Measurements from ENCODE around the gene RUNX2.

The RUNX2 gene

DNA sequence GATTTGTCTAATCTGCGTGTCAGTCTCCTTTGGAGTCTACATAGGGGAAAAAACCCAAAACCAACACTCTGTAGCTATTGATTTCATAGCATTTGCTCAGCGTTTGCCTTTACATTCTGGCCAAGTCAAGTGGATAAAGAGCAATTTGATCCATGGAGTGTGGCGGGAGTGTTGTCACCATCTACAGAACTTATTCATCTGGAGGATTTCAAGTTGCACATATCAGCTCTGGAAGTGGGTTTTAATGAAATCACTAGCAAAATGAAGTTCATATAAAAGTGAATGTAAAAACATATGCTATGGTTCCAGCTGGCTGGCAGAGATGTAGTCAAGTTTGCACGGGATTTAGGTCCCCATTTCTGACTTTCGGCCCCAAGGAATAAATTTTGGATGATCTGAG lies 269.3 kb downstream of the RUNX2 start:
- no peak for DNase-seq

DNA sequence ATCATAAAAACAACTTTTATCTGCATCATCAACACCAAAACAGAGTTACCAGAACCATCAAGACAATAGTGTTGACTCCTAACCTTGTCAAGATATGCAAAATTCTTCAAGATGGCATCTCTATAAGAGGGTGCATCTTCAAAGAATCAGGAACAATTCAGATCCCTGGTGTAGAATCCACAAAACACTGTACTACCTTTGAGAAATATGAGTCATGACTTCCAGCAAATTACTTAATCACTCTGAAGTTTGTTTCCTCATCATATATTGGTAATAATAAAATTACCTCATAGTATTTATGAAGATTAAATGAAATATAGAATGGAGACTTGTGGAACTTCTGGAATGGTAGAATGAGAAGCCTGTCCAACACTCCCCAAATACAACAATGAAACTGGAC lies 270.9 kb downstream of the RUNX2 start:
- no peak for DNase-seq

- no peak for DNase-seq
Measured at GRCh38 chr6:45605971-45606370, 277.8 kb downstream of the RUNX2 start.

- no peak for DNase-seq
Measured at GRCh38 chr6:45606831-45607400, 278.8 kb downstream of the RUNX2 start.

DNA sequence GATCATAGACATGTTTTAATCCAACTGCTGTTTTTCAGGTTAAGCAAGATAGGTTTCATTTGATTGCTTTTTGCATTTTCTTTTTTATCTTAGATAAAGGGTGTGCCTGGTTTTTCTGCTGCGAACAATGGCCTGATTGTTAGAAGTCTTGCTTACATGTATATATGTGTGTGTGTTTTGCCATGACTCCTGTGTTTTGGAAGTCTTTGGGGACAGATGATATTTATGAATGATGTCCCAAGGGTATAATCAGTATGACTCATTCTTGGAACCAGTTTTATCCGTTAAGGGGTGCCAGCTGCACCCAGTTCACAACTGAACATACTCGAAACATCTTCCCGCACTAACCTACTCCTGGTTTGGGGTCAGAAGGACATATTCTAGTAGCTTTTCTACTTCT lies 279.7 kb downstream of the RUNX2 start:
- no peak for DNase-seq

- no peak for DNase-seq
Measured at GRCh38 chr6:45608252-45608913, 280.3 kb downstream of the RUNX2 start.

- DNase-seq, result no peak
Measured at GRCh38 chr6:45609141-45609638, 281.1 kb downstream of the RUNX2 start.

DNA sequence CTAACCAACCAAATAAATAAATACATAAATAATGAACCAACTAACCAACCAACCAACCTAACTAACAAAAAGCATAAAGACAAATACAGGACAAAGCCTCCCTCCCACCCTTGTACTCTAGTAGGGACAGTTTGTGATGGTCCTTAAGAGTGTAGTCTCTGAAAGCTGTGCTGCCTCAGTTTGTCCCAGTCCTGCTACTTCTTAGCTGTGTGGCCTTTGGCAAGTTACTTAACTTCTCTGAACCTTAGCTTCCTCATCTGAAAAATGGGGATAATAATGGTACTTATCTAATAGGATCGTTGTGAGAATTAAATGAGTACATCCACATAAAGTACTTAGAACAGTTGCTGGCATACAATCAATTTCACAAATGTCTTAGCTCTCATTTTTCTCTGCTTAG lies 282.2 kb downstream of the RUNX2 start:
- no peak for DNase-seq

GRCh38 chr6:45610832-45611231 lies 282.7 kb downstream of the RUNX2 start:
- no peak for DNase-seq

DNA sequence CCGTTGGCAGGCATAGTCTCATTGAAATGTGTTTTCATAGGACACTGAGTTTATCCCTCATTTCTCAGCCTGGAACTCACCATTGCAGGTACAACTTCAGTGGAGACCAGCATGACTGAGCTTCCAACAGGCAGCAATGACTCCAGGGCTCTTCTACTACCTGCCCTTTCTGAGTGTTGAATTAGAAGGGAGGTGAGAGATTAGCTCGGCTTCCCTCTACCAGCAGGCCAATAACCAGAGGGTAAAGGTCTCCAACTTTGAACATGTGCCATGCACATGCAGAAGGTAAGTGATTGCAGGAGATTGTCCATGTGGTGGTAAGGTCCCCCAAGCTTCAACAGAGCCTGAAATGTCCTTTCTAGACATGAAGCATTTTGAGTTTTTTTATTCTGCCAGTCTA lies 283.4 kb downstream of the RUNX2 start:
- no peak for DNase-seq

- no peak for DNase-seq
Measured at GRCh38 chr6:45613656-45614055, 285.5 kb downstream of the RUNX2 start.

GRCh38 chr6:45614488-45615285 lies 286.6 kb downstream of the RUNX2 start:
- no peak for DNase-seq

- DNase-seq, result no peak
Measured at GRCh38 chr6:45616209-45616608, 288.1 kb downstream of the RUNX2 start.

GRCh38 chr6:45617441-45617840 lies 289.3 kb downstream of the RUNX2 start:
- DNase-seq, result no peak

DNA sequence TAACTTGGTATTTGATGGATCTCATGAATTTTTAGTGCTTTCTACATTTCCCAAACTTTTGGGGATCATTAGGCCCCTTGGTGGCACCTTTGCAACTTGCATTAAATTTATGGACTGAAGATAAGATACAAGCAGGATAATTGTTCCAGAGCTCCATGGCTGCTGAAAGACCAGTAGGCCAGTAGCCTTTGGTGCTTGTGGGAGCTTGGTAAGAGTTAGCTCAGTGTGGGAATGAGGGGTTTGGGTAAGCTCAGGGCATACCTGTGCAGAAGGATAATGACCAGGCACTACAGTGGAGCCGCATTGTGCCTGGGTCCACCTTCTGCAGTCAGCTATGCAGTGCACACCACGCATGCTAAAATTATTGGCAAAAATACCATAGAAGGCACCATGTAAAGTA lies 290.1 kb downstream of the RUNX2 start:
- DNase-seq, result no peak

DNA sequence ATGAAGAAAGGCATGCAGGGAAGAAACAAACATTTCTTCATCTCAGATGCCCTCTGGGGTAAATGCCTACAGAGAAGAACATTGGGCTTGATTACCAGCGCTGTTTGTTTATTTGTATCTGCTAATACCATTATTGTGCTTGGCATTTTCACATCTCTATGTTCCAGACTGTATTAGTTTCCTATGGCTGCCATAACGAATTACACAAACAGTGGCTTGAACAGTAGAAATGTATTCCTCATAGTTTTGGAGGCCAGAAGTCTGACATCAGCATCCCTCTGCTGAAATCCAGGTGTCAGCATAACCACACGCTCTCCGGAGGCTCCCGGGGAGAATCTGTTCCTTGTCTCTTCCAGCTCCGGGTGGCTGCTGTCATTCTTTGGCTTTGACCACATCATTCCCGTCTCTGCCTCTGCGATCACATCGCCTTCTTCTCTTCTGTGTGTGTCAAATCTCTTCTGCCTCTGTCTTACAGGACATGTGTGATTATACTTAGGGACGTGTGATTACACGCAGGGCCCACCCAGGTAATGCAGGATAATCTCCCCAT lies 291.2 kb downstream of the RUNX2 start:
- DNase-seq, result no peak

DNA sequence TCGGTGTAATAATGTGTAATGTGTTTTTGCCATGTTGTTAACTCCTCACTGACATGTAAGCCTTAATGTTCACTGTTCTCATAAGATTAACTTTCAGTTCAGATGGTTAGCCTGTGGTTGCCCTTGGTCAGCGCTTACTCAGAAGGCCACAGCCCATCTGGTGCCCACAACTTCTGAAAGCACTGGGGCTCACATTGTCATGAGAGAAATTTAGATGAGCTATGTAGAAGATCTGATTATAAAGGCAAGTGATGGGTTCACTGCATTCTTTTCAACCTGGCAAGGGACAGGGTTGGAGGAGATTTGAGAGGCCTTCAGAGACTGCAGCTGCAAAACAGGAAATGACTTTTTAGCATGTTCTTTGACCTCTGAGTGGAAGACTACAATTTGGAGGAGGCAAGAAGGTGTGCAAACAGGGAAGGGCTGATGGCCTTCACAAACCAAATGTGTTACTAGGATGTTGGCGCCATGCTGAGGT lies 291.9 kb downstream of the RUNX2 start:
- peak; percentile 9 for DNase-seq

- DNase-seq, result no peak
Measured at GRCh38 chr6:45624228-45624627, 296.1 kb downstream of the RUNX2 start.

DNA sequence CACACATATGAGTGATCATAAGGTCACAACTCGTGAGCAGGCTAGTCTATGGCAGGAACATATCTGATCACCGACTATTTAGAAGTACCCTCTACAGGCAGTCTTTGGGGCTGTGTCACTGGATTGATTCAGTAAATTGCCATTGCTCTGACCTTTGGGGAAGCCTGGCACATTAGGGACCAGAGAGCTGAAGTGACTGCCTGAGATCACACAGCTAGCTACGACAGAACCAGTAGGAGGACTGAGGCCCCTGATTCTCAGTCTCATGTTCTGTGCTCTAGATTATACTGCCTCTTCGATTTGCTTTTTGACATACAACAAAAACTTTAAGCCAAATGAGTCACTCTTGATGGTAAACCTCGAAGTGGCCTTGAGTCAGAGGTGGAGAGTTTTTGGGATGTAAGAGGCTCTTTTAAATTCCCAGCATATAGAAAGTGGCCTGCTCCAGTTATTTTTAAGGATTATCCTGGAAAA lies 297.1 kb downstream of the RUNX2 start:
- no peak for DNase-seq

GRCh38 chr6:45626087-45626891 lies 298.2 kb downstream of the RUNX2 start:
- no peak for DNase-seq

GRCh38 chr6:45630314-45630713 lies 302.2 kb downstream of the RUNX2 start:
- no peak for DNase-seq

DNA sequence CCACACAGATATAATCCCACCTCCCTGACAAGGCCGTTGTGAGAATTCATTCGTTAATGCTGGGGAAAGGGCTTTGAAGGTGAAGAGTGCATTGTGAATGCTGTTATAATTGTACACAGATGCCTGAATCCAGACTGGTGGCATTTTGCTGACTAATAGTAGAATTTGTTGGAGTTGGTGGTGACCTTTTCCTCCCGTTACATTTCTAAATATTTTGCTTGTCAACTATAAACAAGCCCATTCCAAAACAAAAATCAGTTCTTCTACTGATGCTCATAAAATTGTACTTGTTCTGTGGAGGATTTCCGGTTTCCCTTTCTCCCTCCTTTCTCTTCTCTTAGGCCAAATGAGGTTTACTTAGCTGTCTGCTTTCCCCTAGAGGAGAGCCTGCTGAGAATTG lies 302.7 kb downstream of the RUNX2 start:
- no peak for DNase-seq

GRCh38 chr6:45631396-45631795 lies 303.3 kb downstream of the RUNX2 start:
- DNase-seq, result no peak

Measured in CD4-positive, alpha-beta T cell treated with Interleukin-12 subunit alpha and Interleukin-12 subunit beta, for 1 hour (primary cell).